Astrocyte of the spinal cord (primary cell): Measurements from ENCODE around the gene TUBB.

ENCODE experiments used
- DNase-seq: peaks from one replicate; pipeline ENCODE4 v3.0.0; 2011; ENCODE audit warnings: low read depth, low spot score
- H3K4me3 ChIP-seq: 2 replicates; pipeline ENCODE4 v1.5.1; 2011; ENCODE audit warnings: low read depth, mild to moderate bottlenecking, low read length, moderate library complexity
- CTCF ChIP-seq: IDR thresholded peaks from 2 replicates; pipeline ENCODE4 v1.5.1; 2012; ENCODE audit warnings: low read depth, mild to moderate bottlenecking, low read length, inconsistent platforms
- in situ Hi-C: cut with HindIII; loops from 2 replicates; pipeline ENCODE4 v1.10.0; 2017; ENCODE audit warnings: low sequenced_read_pairs

The TUBB gene

GRCh38 chr6:30700340-30700739, 19.8 kb upstream of the TUBB start:
- in situ Hi-C loops: no loop called here
- TF ChIP-seq CTCF: no peak
- no peak for DNase-seq
- no peak overlapping the region for H3K4me3 ChIP-seq

DNA sequence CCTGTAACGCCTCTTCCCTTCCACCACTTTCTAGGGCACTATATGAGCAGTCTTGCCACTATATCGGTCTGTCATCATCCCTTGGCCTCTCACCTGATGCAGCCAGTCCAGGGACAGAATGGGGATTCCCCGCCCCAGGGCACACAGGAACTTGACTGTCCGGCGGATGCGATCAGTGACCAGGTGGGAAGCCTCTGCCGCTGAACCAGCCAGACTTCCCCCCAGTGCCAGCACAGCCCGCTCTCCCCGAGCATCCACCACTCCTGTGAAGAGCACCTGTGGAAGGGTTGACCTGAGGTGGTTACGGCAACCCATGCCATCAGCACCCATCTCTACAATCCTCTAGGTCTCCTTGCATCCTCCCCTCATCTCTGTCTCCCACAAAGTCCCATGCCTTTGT, 17.1 kb upstream of the TUBB start:
- in situ Hi-C loops: no loop called here
- no peak for TF ChIP-seq CTCF
- H3K4me3 ChIP-seq: no peak overlapping the region
- no peak for DNase-seq

DNA sequence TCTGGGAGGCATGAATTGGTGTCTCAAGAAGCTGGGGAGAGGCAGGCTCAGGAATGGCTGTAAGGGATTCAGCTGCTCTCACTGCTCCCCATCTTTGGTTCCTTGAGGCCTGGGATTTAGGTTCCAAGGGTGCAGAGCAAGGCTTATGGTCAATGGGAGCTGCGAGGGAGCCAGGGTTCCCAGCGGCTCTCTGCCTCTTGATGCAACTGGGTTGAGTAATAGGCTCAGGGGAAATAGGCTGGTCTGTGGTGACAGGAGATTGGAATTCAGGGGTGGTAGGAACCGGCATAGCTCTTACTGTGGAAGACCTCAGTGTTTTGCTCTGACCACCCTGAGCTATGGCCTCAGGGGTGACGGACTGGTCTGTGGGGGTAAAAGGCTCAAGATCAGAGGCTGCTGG, 16.3 kb upstream of the TUBB start:
- DNase-seq: no peak
- no peak overlapping the region for H3K4me3 ChIP-seq
- no peak for TF ChIP-seq CTCF
- in situ Hi-C loops: no loop called here

- no peak for TF ChIP-seq CTCF
- in situ Hi-C loops: no loop called here
- no peak overlapping the region for H3K4me3 ChIP-seq
- DNase-seq: no peak
These were observed 14.5 kb upstream of the TUBB start for GRCh38 chr6:30705620-30706019.

DNA sequence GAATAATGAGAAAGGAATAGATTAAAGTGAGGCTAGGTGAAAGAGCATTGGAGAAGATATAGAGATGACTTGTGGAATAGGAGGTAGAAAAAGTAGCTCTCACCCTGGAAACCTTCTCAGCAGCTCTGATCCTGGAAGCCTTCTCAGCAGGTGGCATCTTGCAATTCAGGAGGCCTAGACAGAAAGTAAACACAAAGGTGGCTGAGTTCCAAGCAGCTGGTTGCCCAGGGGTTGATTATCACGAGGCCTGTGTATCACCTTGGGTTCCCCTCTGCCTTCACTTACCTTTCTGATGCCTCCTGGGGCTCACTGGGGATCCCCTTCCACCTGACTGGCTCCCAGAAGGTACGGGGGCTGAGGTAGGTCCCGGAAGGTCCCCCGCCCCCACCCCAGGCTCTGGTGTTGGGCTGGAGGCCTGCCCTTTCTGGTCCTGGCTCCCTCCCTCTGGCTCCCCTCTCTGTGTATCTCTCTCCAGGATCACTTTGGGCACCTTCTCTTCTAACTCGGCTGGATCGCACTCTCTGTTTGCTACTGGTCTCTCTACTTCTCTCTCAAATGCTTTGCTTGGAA, 12.8 kb upstream of the TUBB start:
- in situ Hi-C loops: no loop called here
- DNase-seq: no peak
- H3K4me3 ChIP-seq: no peak overlapping the region
- no peak for TF ChIP-seq CTCF

GRCh38 chr6:30709101-30709868, 10.9 kb upstream of the TUBB start:
- no peak for TF ChIP-seq CTCF
- no peak for DNase-seq
- in situ Hi-C loops: no loop called here
- no peak overlapping the region for H3K4me3 ChIP-seq
